K562 (cell line): ENCODE measurements around the gene LZTS2. TPM values are rescaled to one million over a fixed set of nuclear protein-coding genes. Genes with fewer than 3 reads are reported as not detected.
A peak's percentile ranks its signal among the peaks of the same experiment; 100 is the strongest.

Source experiments
- ESRRB ChIP-seq: fragments of 250-450 bp; sonication (Bioruptor Pico); IDR thresholded peaks from 2 replicates; pipeline ENCODE4 v1.5.0; 2020; ENCODE audit warnings: mild to moderate bottlenecking, moderate library complexity, borderline replicate concordance
- HDAC2 ChIP-seq: fragments of 450-650 bp; IDR thresholded peaks from 2 replicates; pipeline ENCODE4 v1.6.1; 2016; ENCODE audit warnings: mild to moderate bottlenecking
- JUNB ChIP-seq: fragments of 450-650 bp; formaldehyde crosslinking; conservative IDR thresholded peaks from 2 replicates; pipeline ENCODE4 v1.4.0; 2020; ENCODE audit warnings: mild to moderate bottlenecking
- L3MBTL2 ChIP-seq: fragments of 450-650 bp; IDR thresholded peaks from 2 replicates; pipeline ENCODE4 v1.6.1; 2016; ENCODE audit warnings: mild to moderate bottlenecking, moderate library complexity
- MYBL2 ChIP-seq, 2 experiments: fragments of 450-650 bp in 1 of 2; sonication (generic) in 1 of 2; formaldehyde crosslinking in 1 of 2; IDR thresholded peaks; 2 replicates each; pipeline versions ENCODE4 v1.6.1 to v1.8.1; 2017 to 2022; ENCODE audit warnings: borderline replicate concordance in 1 of 2, inconsistent platforms in 1 of 2, low read depth in 1 of 2, mild to moderate bottlenecking in 1 of 2, missing genetic modification reagents in 1 of 2, moderate library complexity in 1 of 2
- NONO ChIP-seq, 2 experiments: fragments of 200-400 bp in 1 of 2; fragments of 450-650 bp in 1 of 2; formaldehyde crosslinking in 1 of 2; IDR thresholded peaks; 2 replicates each; pipeline ENCODE4 v1.6.1; 2017; ENCODE audit warnings: low read depth in 2 of 2, mild to moderate bottlenecking in 2 of 2, moderate library complexity in 2 of 2, low read length in 1 of 2
- POLR2AphosphoS5 ChIP-seq: IDR thresholded peaks from 2 replicates; pipeline ENCODE4 v1.6.1; 2011; ENCODE audit warnings: mild to moderate bottlenecking, low read depth, low read length, moderate library complexity; ENCODE audit not compliant: control insufficient read depth, insufficient read depth
- POLR2B ChIP-seq: fragments of 450-650 bp; IDR thresholded peaks from 2 replicates; pipeline ENCODE4 v1.6.1; 2018; ENCODE audit warnings: low read depth; ENCODE audit not compliant: partially characterized antibody
- SMARCA4 ChIP-seq: fragments of 450-650 bp; IDR thresholded peaks from 2 replicates; pipeline ENCODE4 v1.6.1; 2016
- SMARCB1 ChIP-seq: IDR thresholded peaks from 2 replicates; pipeline ENCODE4 v1.6.1; 2011; ENCODE audit warnings: improper control_type of control experiment, low read depth; ENCODE audit not compliant: insufficient read length
- polyA plus RNA-seq, 8 experiments: library from polyadenylated mRNA; depleted of rRNA in 4 of 8; stranded (reverse) in 5 of 8; unstranded in 3 of 8; fragments of >200 nt; fragmentation: Nextera tagmentation in 2 of 8; fragmentation: Illumina TruSeq in 1 of 8; extraction: Ambion mirVana in 2 of 8; extraction: Trizol in 1 of 8; gene quantifications; 2 replicates each; pipeline versions ENCODE4 v1.2.1 to v1.2.3, GENCODE V29; 2011 to 2014; ENCODE audit warnings: inconsistent platforms in 1 of 8, missing spikeins in 1 of 8
- total RNA-seq, 7 experiments: library from RNA; depleted of rRNA in 6 of 7; stranded (reverse); fragments of >200 nt in 6 of 7; fragmentation: Illumina TruSeq in 2 of 7; extraction: Trizol in 2 of 7; gene quantifications; 2 replicates each; pipeline versions ENCODE4 v1.2.1 to v1.2.3, GENCODE V29; 2011 to 2021; ENCODE audit warnings: low replicate concordance in 1 of 7
- TF ChIP-seq, protein P1 (sequence below): fragments of 200-800 bp; sonication (Bioruptor generic); IDR thresholded peaks from 2 replicates; pipeline ENCODE4 v1.6.1; 2016; ENCODE audit warnings: missing genetic modification characterization, missing compliant biosample characterization
- TF ChIP-seq, protein P2 (sequence below): sonication (generic); formaldehyde crosslinking; IDR thresholded peaks from 2 replicates; pipeline ENCODE4 v1.8.1; 2023; ENCODE audit warnings: mild to moderate bottlenecking, missing genetic modification reagents
- TF ChIP-seq, protein P3 (sequence below): sonication (generic); formaldehyde crosslinking; IDR thresholded peaks from 2 replicates; pipeline ENCODE4 v1.9.0; 2022; ENCODE audit warnings: mild to moderate bottlenecking, missing genetic modification reagents
- TF ChIP-seq, protein P4 (sequence below): fragments of 450-650 bp; IDR thresholded peaks from 2 replicates; pipeline ENCODE4 v1.6.1; 2017; ENCODE audit warnings: antibody characterized with exemption, mild to moderate bottlenecking

Gene LZTS2
- total and polyA plus RNA-seq, 9 of the 15 experiments (the other 6 are each of a cell fraction or from before 2014, with no cell fraction given), result 0.23 to 42.5 (median 14.7) TPM

DNA sequence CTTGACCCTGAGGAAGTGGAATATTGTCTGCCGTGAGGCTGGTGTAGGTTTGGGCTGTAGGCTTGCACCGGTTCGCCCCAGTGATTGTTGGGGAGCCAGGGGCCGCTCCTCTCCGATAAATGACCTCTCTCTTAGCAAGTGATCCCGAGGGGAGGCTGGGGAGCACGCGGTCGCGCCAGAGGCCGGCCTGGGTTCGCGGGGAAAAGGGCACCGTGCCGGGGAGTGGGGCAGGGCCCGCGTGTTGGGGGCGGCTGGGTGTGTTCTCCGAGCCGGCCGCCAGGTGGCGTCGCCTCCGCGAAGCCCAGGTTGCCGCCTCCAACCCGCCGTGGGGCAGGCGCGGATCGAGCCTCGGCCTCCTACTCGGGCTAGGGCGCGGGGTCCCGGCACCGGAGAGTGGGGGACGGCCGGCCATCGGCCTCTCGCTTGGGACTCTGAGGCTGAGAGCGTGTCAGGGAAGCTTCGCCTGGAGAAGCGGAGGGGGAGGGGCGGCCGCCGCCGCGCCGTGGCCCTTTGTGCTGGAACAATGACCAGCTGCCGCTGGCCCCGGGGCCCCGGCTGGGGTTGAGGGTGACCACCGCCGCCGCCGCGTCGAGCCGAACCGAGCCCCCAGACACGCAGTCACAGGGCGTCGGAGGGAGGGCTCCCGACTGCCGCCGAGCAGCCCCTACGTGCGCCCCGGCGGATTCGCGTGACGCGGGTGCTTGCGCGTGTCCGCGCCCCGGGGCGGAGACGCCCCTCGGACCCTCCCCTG, 442 bp upstream of the LZTS2 start (continued):
- TF ChIP-seq, protein P1, sequence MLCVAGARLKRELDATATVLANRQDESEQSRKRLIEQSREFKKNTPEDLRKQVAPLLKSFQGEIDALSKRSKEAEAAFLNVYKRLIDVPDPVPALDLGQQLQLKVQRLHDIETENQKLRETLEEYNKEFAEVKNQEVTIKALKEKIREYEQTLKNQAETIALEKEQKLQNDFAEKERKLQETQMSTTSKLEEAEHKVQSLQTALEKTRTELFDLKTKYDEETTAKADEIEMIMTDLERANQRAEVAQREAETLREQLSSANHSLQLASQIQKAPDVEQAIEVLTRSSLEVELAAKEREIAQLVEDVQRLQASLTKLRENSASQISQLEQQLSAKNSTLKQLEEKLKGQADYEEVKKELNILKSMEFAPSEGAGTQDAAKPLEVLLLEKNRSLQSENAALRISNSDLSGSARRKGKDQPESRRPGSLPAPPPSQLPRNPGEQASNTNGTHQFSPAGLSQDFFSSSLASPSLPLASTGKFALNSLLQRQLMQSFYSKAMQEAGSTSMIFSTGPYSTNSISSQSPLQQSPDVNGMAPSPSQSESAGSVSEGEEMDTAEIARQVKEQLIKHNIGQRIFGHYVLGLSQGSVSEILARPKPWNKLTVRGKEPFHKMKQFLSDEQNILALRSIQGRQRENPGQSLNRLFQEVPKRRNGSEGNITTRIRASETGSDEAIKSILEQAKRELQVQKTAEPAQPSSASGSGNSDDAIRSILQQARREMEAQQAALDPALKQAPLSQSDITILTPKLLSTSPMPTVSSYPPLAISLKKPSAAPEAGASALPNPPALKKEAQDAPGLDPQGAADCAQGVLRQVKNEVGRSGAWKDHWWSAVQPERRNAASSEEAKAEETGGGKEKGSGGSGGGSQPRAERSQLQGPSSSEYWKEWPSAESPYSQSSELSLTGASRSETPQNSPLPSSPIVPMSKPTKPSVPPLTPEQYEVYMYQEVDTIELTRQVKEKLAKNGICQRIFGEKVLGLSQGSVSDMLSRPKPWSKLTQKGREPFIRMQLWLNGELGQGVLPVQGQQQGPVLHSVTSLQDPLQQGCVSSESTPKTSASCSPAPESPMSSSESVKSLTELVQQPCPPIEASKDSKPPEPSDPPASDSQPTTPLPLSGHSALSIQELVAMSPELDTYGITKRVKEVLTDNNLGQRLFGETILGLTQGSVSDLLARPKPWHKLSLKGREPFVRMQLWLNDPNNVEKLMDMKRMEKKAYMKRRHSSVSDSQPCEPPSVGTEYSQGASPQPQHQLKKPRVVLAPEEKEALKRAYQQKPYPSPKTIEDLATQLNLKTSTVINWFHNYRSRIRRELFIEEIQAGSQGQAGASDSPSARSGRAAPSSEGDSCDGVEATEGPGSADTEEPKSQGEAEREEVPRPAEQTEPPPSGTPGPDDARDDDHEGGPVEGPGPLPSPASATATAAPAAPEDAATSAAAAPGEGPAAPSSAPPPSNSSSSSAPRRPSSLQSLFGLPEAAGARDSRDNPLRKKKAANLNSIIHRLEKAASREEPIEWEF (CRISPR knock-in tag), result no peak
- TF ChIP-seq SMARCB1 (no peak), POLR2B (no peak), SMARCA4 (no peak), NONO (IDR thresholded peaks at IDR 0.05; ENCODE audit: low read depth in 2 of 2, low read length in 1 of 2) (peak in 1 of 2 experiments; percentile 52; a peak in 1 of 4 replicates), MYBL2 (IDR thresholded peaks at IDR 0.05; ENCODE audit: low read depth) (no peak), MYBL2 (CRISPR knock-in tag; IDR thresholded peaks at IDR 0.05; ENCODE audit: borderline replicate concordance) (no peak), L3MBTL2 (0 out of 2 replicates have a peak, but pooled peaks have one; percentile 64), POLR2AphosphoS5 (no peak), JUNB (CRISPR knock-in tag) (no peak), HDAC2 (no peak), ESRRB (no peak)
- TF ChIP-seq, protein P2, sequence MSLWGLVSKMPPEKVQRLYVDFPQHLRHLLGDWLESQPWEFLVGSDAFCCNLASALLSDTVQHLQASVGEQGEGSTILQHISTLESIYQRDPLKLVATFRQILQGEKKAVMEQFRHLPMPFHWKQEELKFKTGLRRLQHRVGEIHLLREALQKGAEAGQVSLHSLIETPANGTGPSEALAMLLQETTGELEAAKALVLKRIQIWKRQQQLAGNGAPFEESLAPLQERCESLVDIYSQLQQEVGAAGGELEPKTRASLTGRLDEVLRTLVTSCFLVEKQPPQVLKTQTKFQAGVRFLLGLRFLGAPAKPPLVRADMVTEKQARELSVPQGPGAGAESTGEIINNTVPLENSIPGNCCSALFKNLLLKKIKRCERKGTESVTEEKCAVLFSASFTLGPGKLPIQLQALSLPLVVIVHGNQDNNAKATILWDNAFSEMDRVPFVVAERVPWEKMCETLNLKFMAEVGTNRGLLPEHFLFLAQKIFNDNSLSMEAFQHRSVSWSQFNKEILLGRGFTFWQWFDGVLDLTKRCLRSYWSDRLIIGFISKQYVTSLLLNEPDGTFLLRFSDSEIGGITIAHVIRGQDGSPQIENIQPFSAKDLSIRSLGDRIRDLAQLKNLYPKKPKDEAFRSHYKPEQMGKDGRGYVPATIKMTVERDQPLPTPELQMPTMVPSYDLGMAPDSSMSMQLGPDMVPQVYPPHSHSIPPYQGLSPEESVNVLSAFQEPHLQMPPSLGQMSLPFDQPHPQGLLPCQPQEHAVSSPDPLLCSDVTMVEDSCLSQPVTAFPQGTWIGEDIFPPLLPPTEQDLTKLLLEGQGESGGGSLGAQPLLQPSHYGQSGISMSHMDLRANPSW (CRISPR knock-in tag), result no peak
- TF ChIP-seq, protein P3, sequence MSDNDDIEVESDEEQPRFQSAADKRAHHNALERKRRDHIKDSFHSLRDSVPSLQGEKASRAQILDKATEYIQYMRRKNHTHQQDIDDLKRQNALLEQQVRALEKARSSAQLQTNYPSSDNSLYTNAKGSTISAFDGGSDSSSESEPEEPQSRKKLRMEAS (CRISPR knock-in tag), result no peak; the same call in 1 of the 2 replicates
- TF ChIP-seq, protein P4, sequence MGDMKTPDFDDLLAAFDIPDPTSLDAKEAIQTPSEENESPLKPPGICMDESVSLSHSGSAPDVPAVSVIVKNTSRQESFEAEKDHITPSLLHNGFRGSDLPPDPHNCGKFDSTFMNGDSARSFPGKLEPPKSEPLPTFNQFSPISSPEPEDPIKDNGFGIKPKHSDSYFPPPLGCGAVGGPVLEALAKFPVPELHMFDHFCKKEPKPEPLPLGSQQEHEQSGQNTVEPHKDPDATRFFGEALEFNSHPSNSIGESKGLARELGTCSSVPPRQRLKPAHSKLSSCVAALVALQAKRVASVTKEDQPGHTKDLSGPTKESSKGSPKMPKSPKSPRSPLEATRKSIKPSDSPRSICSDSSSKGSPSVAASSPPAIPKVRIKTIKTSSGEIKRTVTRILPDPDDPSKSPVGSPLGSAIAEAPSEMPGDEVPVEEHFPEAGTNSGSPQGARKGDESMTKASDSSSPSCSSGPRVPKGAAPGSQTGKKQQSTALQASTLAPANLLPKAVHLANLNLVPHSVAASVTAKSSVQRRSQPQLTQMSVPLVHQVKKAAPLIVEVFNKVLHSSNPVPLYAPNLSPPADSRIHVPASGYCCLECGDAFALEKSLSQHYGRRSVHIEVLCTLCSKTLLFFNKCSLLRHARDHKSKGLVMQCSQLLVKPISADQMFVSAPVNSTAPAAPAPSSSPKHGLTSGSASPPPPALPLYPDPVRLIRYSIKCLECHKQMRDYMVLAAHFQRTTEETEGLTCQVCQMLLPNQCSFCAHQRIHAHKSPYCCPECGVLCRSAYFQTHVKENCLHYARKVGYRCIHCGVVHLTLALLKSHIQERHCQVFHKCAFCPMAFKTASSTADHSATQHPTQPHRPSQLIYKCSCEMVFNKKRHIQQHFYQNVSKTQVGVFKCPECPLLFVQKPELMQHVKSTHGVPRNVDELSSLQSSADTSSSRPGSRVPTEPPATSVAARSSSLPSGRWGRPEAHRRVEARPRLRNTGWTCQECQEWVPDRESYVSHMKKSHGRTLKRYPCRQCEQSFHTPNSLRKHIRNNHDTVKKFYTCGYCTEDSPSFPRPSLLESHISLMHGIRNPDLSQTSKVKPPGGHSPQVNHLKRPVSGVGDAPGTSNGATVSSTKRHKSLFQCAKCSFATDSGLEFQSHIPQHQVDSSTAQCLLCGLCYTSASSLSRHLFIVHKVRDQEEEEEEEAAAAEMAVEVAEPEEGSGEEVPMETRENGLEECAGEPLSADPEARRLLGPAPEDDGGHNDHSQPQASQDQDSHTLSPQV, result peak; percentile 60
